T1000 (cell line): Measurements from ENCODE around the gene HAGH.

Experiments
- DNase-seq: peaks from one replicate; lab custom pipeline; 2025; ENCODE audit warnings: mixed read lengths; lab: John Stamatoyannopoulos, UW

Gene HAGH

DNA sequence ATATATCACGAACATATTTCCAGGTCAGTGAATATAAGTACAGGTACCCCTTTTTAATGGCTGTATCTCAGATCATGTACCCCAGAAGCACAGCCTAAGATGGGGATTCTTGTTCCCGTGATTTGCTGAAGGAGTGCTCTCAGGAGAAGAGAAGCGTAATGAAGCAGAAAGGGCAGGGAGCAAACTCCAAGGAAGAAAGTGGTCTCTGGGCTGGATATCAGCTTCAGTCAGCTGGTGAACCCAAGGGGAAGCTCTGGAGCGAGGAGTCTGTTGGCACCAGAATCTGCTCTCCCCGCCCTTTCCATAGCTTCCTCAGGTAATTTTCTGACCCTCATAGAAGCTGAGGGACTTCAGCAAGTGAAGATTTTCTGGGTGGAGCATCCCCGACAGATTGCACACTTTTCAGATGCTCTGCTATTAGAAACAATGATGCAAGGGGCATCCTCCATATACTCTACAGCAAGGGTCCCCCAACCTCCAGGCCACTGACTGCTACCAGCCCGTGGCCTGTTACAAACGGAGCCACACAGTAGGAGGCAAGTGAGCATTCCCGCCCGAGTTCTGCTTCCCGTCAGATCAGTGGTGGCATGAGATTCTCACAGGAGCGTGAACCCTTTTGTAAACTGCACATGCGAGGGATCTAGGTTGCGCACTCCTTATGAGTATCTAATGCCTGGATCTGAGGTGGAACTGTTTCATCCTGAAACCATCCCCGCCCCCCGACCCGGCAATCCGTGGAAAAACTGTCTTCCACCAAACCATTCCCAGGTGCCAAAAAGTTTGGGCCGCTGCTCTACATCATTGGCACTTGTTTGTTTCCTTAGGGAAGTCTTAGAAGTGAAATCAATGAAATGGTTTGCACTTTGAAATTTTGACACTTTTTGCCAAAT, 4.8 kb upstream of the HAGH start:
- DNase-seq: no peak

GRCh38 chr16:1830213-1830612, 3.6 kb upstream of the HAGH start:
- no peak for DNase-seq

- DNase-seq: no peak
Measured at GRCh38 chr16:1828645-1829410, 2.2 kb upstream of the HAGH start.

GRCh38 chr16:1825864-1826690, 548 bp downstream of the HAGH start:
- DNase-seq: no peak

GRCh38 chr16:1825381-1825863, 1.2 kb downstream of the HAGH start:
- no peak for DNase-seq

DNA sequence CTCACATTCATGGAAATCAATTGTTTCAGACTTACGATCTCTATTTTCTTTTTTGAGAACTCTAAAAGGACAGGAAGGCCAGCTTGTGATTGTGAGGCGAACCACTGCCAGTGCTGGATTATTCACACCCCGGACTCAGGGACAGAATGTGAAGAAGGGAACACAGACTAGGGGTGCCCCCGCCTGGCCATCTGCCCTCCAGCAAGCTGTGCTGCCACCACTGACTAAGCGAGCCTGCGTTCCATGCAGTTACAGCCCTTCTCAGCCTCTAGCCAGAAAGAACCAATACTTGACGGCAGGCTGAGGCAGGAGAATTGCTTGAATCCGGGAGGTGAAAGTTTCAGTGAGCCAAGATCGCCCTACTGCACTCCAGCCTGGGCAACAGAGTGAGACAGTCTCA, 2.8 kb downstream of the HAGH start:
- DNase-seq: no peak

DNA sequence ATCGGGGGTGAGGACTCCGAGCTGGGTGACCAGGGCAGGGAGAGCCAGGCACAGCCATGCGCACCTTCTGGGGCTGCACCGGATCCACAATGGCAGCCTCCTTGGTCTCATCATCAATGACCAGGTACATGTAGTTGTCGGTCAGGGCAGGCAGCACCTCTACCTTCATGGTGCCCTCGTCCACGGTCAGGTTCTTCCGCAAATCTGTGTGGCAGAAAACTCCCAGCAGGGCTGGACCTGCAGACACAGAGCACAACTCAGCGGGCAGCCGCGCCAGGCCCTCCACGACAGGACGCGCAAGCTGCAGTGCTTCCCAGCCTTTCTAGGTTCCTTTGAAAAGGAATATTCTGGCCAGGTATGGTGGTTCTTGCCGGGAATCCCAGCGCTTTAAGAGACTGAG, 3.8 kb downstream of the HAGH start:
- DNase-seq: no peak

DNA sequence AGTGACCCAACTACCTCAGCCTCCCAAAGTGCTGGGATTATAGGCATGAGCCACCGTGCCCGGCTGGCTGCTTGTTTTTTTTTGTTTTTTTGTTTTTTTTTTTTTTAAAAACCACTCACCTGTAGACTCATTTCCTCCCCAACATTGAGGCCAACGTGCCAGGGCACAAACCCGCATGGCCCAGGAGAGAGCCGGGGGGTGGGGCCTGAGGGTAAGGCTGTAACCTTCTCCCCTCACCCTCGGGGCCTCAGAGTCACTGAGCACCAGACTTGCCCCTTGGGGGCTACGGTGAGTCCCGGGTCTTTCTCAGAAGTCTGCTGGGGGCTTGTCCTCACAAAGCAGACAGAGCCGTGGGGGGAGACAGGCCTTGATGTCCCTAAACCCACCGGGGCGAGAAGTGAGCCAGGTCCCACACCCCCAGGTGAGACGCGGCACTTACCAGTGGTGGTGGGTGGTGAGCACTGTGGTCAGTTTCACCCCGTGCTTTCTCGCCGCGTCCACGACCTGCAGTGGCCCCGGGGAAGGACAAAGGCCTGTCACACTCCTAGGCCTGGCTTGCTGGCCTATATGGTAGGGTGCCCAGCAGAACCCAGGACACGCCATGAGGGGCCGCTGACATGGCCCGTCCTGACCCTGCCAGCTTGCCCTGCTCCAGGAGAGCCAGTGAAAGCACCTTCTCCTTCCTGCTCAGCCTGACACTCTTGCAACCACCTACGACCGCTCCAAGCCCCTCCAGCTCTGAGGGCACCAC, 4.6 kb downstream of the HAGH start:
- no peak for DNase-seq

GRCh38 chr16:1820946-1821290, 5.7 kb downstream of the HAGH start:
- DNase-seq: no peak

GRCh38 chr16:1820096-1820945, 6.3 kb downstream of the HAGH start:
- DNase-seq: no peak

GRCh38 chr16:1819611-1820010, 7.0 kb downstream of the HAGH start:
- DNase-seq: no peak

DNA sequence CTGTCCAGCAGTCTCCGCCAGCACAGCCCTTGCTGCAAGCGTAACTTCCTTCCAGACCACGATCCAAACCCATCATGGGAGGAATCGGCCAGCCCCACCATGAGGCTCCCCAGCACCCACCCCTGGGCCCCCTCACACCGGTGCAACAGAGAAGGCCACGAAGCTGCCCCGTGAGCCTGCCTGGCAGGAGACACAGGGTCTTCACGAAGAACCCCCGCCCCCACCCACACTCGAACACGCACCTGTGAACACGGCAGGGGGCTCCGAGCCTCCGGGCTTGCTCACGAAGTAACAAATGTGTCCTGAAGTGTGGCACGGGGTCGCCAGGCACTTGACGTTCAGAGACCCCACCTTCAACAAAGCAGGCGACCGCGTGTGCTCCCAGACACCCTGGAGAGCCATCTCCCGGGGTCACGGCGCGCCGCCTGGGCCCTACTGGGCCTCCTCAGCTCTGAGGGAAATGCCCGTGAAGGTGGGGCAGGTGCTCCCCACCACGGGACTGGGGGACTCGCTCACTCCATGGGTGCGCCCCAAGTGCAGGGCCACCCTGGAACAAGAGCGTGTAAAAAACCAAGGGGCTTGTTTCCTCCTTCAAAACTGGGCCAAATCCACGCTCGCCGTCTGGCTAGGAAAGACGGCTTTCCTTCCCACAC, 7.6 kb downstream of the HAGH start:
- DNase-seq: no peak

DNA sequence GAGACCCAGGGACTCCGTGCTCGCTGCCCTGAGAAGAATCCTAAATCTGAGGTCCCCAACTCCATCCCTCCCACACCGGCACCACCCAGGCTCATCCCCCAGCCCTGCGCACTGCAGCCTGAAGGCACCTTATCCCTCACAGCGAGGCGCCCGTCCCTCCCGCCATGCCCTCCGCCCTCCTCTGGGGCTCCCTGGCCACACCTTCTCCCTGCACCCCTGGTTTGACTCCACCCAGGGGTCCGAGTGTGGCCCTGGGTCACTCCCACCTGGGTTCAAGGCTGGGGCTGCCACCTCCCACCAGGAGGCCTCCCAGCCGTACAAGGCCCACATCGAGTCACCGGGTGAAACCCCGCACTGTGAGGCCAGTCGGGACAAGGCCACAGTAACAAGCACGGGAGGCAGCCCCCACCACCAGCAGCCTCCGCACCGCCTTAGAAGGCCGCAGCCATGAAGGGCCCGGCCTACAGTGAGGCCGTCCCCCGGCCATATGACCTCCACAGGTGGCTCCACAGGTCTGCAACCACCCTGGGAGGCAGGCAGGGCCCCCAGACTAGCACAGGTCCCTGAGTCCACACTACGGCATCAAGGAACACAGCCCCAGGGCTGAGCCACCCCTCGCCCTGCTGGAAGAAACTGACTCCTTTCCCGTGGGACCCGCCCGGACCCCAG, 8.3 kb downstream of the HAGH start:
- DNase-seq: no peak

DNA sequence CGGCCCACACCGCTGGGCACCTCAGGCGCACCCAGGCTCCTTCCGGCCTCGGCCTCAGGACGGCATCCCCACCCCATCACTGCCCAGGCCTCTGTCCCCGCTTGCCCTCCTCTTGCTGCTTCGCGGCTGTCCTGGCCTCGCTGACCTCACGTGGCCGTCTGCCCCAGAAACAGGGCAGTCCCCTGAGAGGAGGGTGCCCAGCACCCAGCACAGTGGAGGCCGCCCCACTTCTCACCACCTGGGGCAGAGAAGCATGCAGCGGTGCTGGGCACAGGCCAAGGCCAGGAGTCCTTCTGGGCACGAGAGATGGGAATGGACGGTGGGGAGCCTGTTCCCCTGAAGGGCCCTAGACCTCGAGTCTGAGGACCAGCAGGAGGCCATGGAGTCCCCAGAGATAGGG, 8.9 kb downstream of the HAGH start:
- no peak for DNase-seq

DNA sequence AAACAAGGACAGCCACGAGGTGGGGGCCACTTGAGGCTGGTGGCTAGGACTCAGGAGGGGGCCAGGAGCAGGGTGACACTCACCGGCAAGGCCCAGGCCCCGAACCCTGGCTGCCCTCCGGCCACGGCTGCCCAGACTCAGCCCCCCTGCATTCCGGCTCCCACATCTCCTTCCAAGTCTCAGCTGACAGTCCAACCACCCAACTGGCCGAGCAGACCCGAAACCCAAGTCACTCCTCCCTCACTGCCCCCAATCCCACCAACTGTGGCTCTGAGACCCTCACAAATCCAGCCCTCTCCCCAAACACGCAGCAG, 9.4 kb downstream of the HAGH start:
- no peak for DNase-seq

- DNase-seq: no peak
Measured at GRCh38 chr16:1816396-1817275, 10.0 kb downstream of the HAGH start.

DNA sequence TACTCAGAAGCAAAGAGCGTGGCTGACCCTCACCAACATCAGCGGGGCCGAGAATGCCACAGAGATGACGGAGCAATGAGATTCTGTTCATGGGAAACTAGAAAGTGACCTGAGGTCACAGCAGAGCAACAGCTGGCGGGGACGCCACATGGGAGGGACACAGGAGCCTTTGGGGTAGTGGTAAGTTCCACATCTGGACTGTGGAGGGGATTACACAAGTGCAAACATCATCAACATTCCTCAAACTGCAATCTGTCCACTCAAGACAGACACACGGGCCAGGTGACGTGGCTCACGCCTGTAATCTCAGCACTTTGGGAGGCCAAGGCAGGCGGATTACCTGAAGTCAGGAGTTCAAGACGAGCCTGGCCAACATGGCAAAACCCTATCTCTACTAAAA, 11.2 kb downstream of the HAGH start:
- DNase-seq: no peak

- no peak for DNase-seq
Measured at GRCh38 chr16:1812732-1813163, 13.9 kb downstream of the HAGH start.

- no peak for DNase-seq
Measured at GRCh38 chr16:1810536-1810935, 16.1 kb downstream of the HAGH start.
